Measurements from ENCODE around the gene SMG1.
A peak's percentile ranks its signal among the peaks of the same experiment; 100 is the strongest.

SMG1 gene

GRCh38 chr16:18796377-18796776 is 129.8 kb downstream of the SMG1 start (continued):
- TF ChIP-seq, protein P1, sequence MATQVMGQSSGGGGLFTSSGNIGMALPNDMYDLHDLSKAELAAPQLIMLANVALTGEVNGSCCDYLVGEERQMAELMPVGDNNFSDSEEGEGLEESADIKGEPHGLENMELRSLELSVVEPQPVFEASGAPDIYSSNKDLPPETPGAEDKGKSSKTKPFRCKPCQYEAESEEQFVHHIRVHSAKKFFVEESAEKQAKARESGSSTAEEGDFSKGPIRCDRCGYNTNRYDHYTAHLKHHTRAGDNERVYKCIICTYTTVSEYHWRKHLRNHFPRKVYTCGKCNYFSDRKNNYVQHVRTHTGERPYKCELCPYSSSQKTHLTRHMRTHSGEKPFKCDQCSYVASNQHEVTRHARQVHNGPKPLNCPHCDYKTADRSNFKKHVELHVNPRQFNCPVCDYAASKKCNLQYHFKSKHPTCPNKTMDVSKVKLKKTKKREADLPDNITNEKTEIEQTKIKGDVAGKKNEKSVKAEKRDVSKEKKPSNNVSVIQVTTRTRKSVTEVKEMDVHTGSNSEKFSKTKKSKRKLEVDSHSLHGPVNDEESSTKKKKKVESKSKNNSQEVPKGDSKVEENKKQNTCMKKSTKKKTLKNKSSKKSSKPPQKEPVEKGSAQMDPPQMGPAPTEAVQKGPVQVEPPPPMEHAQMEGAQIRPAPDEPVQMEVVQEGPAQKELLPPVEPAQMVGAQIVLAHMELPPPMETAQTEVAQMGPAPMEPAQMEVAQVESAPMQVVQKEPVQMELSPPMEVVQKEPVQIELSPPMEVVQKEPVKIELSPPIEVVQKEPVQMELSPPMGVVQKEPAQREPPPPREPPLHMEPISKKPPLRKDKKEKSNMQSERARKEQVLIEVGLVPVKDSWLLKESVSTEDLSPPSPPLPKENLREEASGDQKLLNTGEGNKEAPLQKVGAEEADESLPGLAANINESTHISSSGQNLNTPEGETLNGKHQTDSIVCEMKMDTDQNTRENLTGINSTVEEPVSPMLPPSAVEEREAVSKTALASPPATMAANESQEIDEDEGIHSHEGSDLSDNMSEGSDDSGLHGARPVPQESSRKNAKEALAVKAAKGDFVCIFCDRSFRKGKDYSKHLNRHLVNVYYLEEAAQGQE (tag by site-specific recombination; IDR thresholded peaks at IDR 0.05) = no peak
- no peak for TF ChIP-seq ZFP69B (tag by site-specific recombination; IDR thresholded peaks at IDR 0.05)
- TF ChIP-seq KLF8 (tag by site-specific recombination; IDR thresholded peaks at IDR 0.05) = no peak
- TF ChIP-seq ZBTB49 (tag by site-specific recombination; IDR thresholded peaks at IDR 0.05; ENCODE audit: low read depth) = no peak

DNA sequence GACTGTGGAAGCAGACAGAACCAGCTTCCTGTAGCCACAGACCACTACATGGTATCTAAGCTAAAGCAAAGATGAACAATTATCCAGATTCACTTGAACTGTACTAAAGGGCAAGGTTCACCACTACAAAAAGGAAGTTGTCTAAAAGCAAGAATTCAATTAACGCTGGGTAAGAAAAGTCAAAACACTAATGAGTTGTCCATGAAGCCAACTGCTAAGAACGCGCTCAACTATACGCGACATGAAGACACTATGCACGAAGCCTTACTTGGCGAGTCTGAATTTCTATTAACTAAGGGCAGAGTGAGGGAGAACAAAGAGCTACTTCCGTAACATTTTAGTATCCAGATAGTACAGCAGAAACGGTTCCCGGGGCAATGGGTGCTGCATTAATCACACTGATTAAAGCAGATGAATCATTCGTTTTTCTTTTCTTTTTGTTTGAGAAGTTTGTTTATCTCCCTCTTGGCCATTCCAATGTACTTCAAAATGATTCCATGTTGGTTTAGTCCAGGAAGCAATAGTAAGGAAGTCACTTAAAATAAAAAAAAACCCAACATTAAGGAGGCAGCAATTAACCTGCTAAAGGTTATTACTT is 133.3 kb downstream of the SMG1 start:
- H3K27ac ChIP-seq (ENCODE audit: extremely low read depth, low read depth, low read length) = no peak overlapping the region
- no peak overlapping the region for H3K4me3 ChIP-seq (ENCODE audit: low read depth, low read length)
- CTCF ChIA-PET = no interaction called here
- POLR2A ChIA-PET = interaction anchor here (10.4 kb wide), 1 partner anchor 9 kb away, joined by 329 read pairs; the partner anchor contains the start of gene ARL6IP1
- peaks cover 44 to 78% of the 10 kb centered on the region in 2 experiments for H3K36me3 ChIP-seq (ENCODE audit: control insufficient read depth in 2 of 2, insufficient read depth in 1 of 2, low read length in 2 of 2)
- no peaks in the 10 kb centered on the region for H3K4me1 ChIP-seq (ENCODE audit: control insufficient read depth, insufficient read depth, low read length)
- no peaks in the 10 kb centered on the region for H3K9me3 ChIP-seq (ENCODE audit: control insufficient read depth, insufficient read depth, low read depth, low read length)
- TF ChIP-seq, protein P2, sequence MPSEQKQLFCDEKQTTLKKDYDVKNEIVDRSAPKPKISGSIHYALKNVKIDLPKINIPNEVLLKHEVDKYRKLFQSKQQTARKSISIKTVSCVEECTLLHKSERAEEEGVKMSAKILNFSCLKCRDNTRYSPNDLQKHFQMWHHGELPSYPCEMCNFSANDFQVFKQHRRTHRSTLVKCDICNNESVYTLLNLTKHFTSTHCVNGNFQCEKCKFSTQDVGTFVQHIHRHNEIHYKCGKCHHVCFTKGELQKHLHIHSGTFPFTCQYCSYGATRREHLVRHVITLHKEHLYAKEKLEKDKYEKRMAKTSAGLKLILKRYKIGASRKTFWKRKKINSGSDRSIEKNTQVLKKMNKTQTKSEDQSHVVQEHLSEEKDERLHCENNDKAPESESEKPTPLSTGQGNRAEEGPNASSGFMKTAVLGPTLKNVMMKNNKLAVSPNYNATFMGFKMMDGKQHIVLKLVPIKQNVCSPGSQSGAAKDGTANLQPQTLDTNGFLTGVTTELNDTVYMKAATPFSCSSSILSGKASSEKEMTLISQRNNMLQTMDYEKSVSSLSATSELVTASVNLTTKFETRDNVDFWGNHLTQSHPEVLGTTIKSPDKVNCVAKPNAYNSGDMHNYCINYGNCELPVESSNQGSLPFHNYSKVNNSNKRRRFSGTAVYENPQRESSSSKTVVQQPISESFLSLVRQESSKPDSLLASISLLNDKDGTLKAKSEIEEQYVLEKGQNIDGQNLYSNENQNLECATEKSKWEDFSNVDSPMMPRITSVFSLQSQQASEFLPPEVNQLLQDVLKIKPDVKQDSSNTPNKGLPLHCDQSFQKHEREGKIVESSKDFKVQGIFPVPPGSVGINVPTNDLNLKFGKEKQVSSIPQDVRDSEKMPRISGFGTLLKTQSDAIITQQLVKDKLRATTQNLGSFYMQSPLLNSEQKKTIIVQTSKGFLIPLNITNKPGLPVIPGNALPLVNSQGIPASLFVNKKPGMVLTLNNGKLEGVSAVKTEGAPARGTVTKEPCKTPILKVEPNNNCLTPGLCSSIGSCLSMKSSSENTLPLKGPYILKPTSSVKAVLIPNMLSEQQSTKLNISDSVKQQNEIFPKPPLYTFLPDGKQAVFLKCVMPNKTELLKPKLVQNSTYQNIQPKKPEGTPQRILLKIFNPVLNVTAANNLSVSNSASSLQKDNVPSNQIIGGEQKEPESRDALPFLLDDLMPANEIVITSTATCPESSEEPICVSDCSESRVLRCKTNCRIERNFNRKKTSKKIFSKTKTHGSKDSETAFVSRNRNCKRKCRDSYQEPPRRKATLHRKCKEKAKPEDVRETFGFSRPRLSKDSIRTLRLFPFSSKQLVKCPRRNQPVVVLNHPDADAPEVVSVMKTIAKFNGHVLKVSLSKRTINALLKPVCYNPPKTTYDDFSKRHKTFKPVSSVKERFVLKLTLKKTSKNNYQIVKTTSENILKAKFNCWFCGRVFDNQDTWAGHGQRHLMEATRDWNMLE (tag by site-specific recombination; conservative IDR thresholded peaks at IDR 0.05; ENCODE audit: low read depth) = no peak
- no peak for TF ChIP-seq ZBTB7A (tag by site-specific recombination; IDR thresholded peaks at IDR 0.05; ENCODE audit: low read depth)
- TF ChIP-seq ZNF571 (tag by site-specific recombination; IDR thresholded peaks at IDR 0.05) = no peak

GRCh38 chr16:18789850-18790706 is 136.1 kb downstream of the SMG1 start, which contains the start of gene RPS15A:
Gene RPS15A (minus strand): TSS chr16:18790334. CDS start chr16:18789113, 1,221 bp downstream.
- H3K36me3 ChIP-seq (ENCODE audit: control insufficient read depth in 2 of 2, insufficient read depth in 1 of 2, low read length in 2 of 2) = peaks cover 45 to 79% of the 10 kb centered on the region in 2 experiments
- peaks cover 4% of the 10 kb centered on the region; the same call in 1 of the 2 replicates for H3K4me1 ChIP-seq (ENCODE audit: control insufficient read depth, insufficient read depth, low read length)
- POLR2A ChIA-PET = interaction anchor here (0.7 to 10.4 kb wide), 13 partner anchors 12 to 765 kb away, joined by 3 to 329 read pairs (median 4); partner anchors contain the start of genes ARL6IP1, CCP110, COQ7 and ITPRIPL2
- CTCF ChIA-PET = interaction anchor here (2.1 kb wide), 1 partner anchor 12 kb away, joined by 8 read pairs; the partner anchor contains the start of gene ARL6IP1
- H3K9me3 ChIP-seq (ENCODE audit: control insufficient read depth, insufficient read depth, low read depth, low read length) = no peaks in the 10 kb centered on the region
- peak within 1 kb of the TSS; percentile 99 for H3K27ac ChIP-seq (ENCODE audit: extremely low read depth, low read depth, low read length)
- H3K4me3 ChIP-seq (ENCODE audit: low read depth, low read length) = peak within 1 kb of the TSS; percentile 66
- TF ChIP-seq GLI4 (tag by site-specific recombination; IDR thresholded peaks at IDR 0.05) (peak; percentile 91), ZNF391 (tag by site-specific recombination; IDR thresholded peaks at IDR 0.05; ENCODE audit: borderline replicate concordance, low read depth) (peak; percentile 79; the same call in 1 of the 2 replicates), ZNF544 (tag by site-specific recombination; IDR thresholded peaks at IDR 0.05) (no peak), ZBTB49 (tag by site-specific recombination; IDR thresholded peaks at IDR 0.05; ENCODE audit: low read depth) (no peak), ZNF658 (tag by site-specific recombination; IDR thresholded peaks at IDR 0.05) (no peak), ZXDB (tag by site-specific recombination; IDR thresholded peaks at IDR 0.05) (peak; percentile 93), SP2 (tag by site-specific recombination; IDR thresholded peaks at IDR 0.05) (peak; percentile 91), GLIS2 (tag by site-specific recombination; IDR thresholded peaks at IDR 0.05) (peak; percentile 89)
- TF ChIP-seq, protein P3, sequence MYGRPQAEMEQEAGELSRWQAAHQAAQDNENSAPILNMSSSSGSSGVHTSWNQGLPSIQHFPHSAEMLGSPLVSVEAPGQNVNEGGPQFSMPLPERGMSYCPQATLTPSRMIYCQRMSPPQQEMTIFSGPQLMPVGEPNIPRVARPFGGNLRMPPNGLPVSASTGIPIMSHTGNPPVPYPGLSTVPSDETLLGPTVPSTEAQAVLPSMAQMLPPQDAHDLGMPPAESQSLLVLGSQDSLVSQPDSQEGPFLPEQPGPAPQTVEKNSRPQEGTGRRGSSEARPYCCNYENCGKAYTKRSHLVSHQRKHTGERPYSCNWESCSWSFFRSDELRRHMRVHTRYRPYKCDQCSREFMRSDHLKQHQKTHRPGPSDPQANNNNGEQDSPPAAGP (tag by site-specific recombination; IDR thresholded peaks at IDR 0.05) = peak; percentile 86

Measured in HEK293 (cell line).